Stimulated activated CD4-positive, alpha-beta T cell treated with anti-CD3 and anti-CD28 coated beads, Interleukin-12 subunit alpha, Interleukin-12 subunit beta, amount 100 ng/mL, for 24 hours (primary cell): ENCODE data around the gene TSPAN32.
"Not testable (repeated sequence)": the region's sequence is repeated elsewhere in the genome, so short reads cannot be mapped to it uniquely, and the experiment has no call there.

Experiments
- DNase-seq, 2 experiments: peaks; one replicate each; pipeline ENCODE4 v3.0.0-alpha.2; 2020; ENCODE audit warnings: low read depth in 2 of 2

TSPAN32 gene

DNA sequence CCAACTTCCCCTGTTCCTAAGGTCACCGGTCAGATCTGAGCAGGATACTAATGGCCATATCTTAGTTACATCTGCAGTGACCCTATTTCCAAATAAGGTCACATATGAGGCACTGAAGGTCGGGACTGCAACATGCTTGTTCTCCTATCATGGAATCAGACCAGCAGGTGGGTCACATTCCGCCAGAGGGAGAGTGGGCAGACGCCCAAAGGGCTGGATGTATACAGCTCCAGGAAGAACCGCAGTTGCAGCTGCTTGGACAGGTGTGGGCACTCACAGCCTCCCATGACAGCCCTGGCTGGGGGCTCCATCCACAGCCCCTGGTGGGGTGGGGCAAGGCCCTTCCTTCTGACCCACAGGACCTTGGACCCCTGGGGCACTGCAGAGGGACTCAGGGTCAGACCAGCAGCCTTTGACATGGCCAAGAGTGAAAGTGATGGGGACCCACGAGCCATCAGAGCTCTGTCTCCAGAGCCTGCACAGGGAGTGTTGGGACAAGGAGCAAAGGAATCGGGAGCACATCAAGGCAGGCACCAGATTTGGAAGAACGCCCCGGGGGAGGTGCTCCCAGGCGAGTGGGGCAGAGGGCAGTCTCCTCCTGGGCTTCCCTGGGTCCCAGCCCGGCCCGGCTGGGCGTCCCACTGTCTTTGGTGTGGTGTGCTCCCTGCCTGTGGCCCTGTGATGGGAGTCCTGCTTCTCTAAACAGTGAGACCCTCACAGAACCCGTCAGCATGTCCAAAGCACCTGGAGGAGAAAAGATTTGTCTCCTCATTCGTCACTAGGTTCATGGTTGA, 62.0 kb downstream of the TSPAN32 start:
- no peak for DNase-seq

- DNase-seq = not testable (repeated sequence)
Measured at GRCh38 chr11:2364386-2364785, 62.6 kb downstream of the TSPAN32 start.

DNA sequence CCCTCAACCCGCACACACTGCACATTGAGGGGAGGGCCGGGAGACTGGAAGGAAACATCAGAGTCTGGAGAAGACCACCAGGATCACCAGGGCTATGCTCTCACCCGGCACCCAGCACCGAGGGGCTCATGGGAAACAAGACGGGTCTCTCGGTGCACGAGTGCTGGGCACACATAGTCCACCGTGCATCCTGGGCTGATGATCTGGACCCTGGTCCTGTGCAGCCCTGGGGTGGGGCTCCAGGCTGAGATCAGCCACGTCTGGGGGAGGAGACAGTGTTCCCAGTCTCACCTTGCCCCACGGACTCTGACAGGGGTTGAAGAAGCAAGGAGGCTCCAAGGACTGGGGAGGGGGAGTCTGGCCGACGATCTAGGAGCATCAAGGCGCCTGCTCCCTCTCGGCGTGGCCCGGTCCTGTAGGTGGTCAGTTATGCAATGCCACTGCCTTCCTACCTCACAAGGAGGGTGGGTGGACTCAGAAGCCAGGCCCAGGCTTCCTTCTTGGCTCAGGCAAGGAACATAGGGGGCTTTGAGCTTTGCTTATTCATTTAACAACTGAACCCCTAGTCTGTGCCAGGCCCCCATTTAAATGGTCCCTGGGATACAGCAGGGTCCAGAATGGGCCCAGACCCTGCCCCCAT, 63.9 kb downstream of the TSPAN32 start:
- no peak for DNase-seq

DNA sequence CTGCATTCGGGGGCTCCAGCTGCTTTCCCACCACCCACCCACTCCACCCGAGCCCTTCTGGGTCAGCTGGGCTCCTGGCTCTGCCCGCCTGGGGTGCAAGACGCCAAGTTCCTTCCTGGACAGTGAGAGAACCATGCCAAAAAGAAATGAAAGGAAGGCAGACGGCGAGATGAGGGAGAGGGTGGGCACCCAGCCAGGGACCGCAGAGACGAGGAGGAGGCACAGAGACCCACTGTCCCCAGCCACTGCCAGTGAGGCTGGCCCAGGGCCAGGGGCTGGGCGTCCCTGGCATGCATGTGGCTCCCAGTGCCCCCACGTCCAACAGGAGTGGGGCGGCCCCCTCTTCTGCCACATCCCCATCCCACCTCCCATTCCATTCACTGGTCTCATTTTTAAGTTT, 64.5 kb downstream of the TSPAN32 start:
- no peak for DNase-seq

DNA sequence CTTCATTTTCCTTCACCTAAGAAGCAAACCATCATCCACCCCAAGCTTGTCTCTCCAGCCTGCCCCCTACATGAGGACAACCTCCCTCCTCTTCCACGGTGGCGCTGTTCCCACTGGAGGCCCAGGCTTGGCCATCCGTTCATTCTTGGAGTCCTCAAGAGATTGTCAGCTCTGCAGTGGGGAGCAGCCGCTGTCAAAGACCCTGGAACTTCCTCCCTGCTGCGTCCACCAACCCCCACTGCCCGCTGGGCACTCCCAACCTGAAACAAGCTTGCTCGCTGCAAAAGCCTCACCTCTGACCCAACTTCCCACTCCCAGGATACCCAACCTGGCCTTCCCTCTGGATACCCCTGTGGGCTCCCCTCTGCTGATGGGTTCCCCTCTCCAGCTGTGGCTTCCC, 64.9 kb downstream of the TSPAN32 start:
- no peak for DNase-seq

GRCh38 chr11:2367266-2368160, 65.7 kb downstream of the TSPAN32 start:
- DNase-seq = no peak
